PC-3 (cell line): ENCODE measurements around the gene ACO1.

Experiments used
- CTCF ChIP-seq: fragments of 300-600 bp; sonication (generic); conservative IDR thresholded peaks from 2 replicates; pipeline ENCODE4 v1.5.1; 2017; ENCODE audit warnings: antibody characterized with exemption, low read depth, mild to moderate bottlenecking, low read length
- EZH2phosphoT487 ChIP-seq: fragments of 300-600 bp; sonication (generic); IDR thresholded peaks from 2 replicates; pipeline ENCODE4 v1.6.1; 2018; ENCODE audit warnings: mild to moderate bottlenecking, antibody characterized with exemption, low read length, borderline replicate concordance

GRCh38 chr9:32422237-32422806 is 37.9 kb downstream of the ACO1 start:
- no peak for TF ChIP-seq CTCF
- TF ChIP-seq EZH2phosphoT487 = no peak
